Measurements from ENCODE around the gene CRADD.

DNA sequence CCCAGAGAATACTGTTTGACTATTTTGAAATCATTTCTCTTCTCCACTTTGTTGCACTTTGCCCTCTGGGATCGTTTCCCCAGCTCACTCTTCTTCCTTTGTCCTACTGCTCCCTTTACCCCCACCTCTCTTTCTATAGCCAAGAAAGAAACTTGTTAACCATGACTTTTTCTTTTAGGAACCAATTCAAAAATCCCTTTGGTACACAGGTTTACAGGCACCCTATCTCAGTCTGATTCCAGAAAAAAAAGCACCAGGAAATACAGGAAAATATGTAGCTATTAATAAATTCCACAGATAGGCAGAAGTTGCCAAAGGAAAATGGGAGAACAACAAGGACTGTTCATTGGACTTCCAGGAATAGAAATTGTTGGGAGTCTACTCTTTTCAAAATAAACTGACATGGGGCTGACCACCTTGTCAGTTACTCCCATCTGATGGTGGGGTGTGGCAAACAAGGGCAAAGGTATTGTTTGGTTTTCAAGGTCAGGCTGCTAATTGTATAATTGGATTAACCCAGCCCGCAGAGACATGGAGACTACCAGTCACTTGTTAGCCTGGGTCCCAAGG is 82.4 kb downstream of the CRADD start:
- TF ChIP-seq, protein P1, sequence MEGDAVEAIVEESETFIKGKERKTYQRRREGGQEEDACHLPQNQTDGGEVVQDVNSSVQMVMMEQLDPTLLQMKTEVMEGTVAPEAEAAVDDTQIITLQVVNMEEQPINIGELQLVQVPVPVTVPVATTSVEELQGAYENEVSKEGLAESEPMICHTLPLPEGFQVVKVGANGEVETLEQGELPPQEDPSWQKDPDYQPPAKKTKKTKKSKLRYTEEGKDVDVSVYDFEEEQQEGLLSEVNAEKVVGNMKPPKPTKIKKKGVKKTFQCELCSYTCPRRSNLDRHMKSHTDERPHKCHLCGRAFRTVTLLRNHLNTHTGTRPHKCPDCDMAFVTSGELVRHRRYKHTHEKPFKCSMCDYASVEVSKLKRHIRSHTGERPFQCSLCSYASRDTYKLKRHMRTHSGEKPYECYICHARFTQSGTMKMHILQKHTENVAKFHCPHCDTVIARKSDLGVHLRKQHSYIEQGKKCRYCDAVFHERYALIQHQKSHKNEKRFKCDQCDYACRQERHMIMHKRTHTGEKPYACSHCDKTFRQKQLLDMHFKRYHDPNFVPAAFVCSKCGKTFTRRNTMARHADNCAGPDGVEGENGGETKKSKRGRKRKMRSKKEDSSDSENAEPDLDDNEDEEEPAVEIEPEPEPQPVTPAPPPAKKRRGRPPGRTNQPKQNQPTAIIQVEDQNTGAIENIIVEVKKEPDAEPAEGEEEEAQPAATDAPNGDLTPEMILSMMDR (IDR thresholded peaks at IDR 0.05 in 4 of 5, conservative IDR thresholded peaks at IDR 0.05 in 1 of 5), result no peak
- no peak for TF ChIP-seq POLR2A (IDR thresholded peaks at IDR 0.05)

All from gastrocnemius medialis (tissue), 4 donors.